Glutamatergic neuron (in vitro differentiated cells): ENCODE measurements around the gene MAPK7. TPM values are rescaled to one million over a fixed set of nuclear protein-coding genes. Genes with fewer than 3 reads are reported as not detected.

Experiments used
- DNase-seq: peaks from one replicate; pipeline ENCODE4 v3.0.0; 2022
- H3K27ac Mint-ChIP-seq: one replicate; pipeline ENCODE4 v1.8.0; 2020; ENCODE audit warnings: mild to moderate bottlenecking, mixed read lengths, inconsistent platforms; ENCODE audit not compliant: unreplicated experiment
- H3K27me3 Mint-ChIP-seq: one replicate; pipeline ENCODE4 v1.8.0; 2020; ENCODE audit warnings: mild to moderate bottlenecking, moderate library complexity, mixed read lengths, inconsistent platforms; ENCODE audit not compliant: unreplicated experiment
- H3K36me3 Mint-ChIP-seq: one replicate; pipeline ENCODE4 v1.8.0; 2020; ENCODE audit warnings: mild to moderate bottlenecking, mixed read lengths, inconsistent platforms; ENCODE audit not compliant: unreplicated experiment
- H3K4me1 Mint-ChIP-seq: one replicate; pipeline ENCODE4 v1.8.0; 2020; ENCODE audit warnings: mild to moderate bottlenecking, low read depth, mixed read lengths, inconsistent platforms; ENCODE audit not compliant: unreplicated experiment
- H3K4me3 Mint-ChIP-seq: one replicate; pipeline ENCODE4 v1.8.0; 2020; ENCODE audit warnings: mild to moderate bottlenecking, mixed read lengths, inconsistent platforms; ENCODE audit not compliant: unreplicated experiment
- H3K9me3 Mint-ChIP-seq: one replicate; pipeline ENCODE4 v1.8.0; 2020; ENCODE audit warnings: mild to moderate bottlenecking, moderate library complexity, mixed read lengths, inconsistent platforms; ENCODE audit not compliant: unreplicated experiment
- total RNA-seq: library from RNA; stranded (reverse); fragmentation: NEBNext Ultra II Directional; extraction: Animal tissue kit (Norgen Biotek cat#: 25700); gene quantifications from one replicate; pipeline ENCODE4 v1.2.1, GENCODE V29; 2021; ENCODE audit not compliant: unreplicated experiment
- TF ChIP-seq, protein P1 (sequence below): fragments of 200-600 bp; sonication (generic); IDR thresholded peaks from one replicate; pipeline ENCODE4 v1.5.0; 2021; ENCODE audit not compliant: partially characterized antibody, unreplicated experiment

MAPK7 gene
- total RNA-seq, 1 donor from 2014 or later = 70.6 TPM

DNA sequence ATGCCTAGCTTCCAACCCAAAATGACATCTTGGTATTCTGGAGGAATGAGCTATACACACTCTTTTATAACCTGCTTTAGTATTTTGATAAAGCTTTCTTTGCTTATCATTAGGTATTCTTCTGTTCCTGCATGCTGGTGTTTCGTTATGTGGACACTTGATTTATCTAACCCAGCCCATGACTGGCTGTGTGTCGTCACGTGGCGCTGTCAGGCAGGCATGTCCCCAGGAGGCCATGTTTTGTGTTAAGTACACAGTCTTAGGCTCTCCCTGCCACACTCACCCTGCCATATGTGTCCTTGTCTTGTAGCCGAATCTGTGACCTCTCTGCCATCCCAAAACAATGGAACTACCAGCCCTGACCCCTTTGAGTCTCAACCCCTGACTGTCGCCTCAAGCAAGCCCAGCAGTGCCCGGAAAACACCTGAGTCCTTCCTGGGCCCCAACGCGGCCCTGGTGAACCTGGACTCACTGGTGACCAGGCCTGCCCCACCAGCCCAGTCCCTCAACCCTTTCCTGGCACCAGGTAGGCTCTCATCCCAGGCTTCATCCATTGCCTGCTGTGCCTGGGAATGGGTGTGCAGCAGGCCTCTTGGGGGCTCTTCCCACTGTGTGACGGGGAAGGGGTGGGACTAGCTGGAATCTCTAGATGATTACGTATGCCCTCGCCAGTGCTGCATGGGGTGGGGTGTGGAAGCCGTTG, 46.6 kb upstream of the MAPK7 start:
- TF ChIP-seq, protein P1, sequence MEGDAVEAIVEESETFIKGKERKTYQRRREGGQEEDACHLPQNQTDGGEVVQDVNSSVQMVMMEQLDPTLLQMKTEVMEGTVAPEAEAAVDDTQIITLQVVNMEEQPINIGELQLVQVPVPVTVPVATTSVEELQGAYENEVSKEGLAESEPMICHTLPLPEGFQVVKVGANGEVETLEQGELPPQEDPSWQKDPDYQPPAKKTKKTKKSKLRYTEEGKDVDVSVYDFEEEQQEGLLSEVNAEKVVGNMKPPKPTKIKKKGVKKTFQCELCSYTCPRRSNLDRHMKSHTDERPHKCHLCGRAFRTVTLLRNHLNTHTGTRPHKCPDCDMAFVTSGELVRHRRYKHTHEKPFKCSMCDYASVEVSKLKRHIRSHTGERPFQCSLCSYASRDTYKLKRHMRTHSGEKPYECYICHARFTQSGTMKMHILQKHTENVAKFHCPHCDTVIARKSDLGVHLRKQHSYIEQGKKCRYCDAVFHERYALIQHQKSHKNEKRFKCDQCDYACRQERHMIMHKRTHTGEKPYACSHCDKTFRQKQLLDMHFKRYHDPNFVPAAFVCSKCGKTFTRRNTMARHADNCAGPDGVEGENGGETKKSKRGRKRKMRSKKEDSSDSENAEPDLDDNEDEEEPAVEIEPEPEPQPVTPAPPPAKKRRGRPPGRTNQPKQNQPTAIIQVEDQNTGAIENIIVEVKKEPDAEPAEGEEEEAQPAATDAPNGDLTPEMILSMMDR = no peak
- H3K27me3 Mint-ChIP-seq = peaks cover 5% of the 10 kb centered on the region
- peaks cover 8% of the 10 kb centered on the region for H3K36me3 Mint-ChIP-seq
- H3K4me3 Mint-ChIP-seq = no peak overlapping the region
- H3K9me3 Mint-ChIP-seq = no peaks in the 10 kb centered on the region
- H3K27ac Mint-ChIP-seq = no peak overlapping the region
- H3K4me1 Mint-ChIP-seq = peaks cover 2% of the 10 kb centered on the region
- DNase-seq = no peak

DNA sequence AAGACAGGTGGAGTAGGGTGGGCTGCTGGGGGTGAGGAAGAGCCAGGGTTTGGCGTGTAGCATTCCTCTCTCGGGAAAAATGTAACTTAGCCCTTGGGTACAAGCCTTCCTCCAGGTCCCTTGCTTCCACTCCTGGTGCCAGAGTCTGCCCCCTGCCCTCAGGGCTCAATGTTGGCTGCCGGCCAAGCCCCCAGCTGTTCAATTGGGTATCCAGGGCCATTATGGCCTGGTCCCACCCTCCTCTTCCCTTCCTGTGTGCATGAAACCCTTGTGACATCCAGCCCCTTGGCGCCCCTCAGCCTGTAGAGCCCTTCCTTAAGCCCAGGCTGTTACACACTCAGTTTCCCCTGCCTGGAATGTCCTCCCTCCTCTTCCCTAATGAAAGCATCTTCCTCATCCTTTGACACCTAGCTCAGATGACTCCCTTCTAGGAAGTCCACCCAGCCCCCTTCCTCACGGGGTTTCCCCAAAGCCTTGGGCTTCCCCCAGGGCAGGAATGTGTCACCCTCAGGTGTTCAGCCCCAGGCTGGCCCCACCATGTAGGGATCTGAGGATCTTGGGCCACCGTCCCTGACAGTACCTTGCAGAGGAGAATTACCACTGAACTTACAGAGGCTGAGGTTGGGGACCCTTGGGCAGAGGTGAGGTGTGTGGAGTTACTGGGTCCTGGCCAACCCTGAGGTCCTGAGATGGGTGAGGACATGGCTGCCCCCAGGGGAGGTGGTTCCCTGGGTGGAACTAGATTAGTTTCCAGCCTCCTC, 45.7 kb upstream of the MAPK7 start:
- Mint-ChIP-seq H3K4me3 (no peak overlapping the region), H3K27me3 (peaks cover 5% of the 10 kb centered on the region), H3K4me1 (peaks cover 6% of the 10 kb centered on the region), H3K9me3 (no peaks in the 10 kb centered on the region), H3K36me3 (peaks cover 3% of the 10 kb centered on the region), H3K27ac (no peak overlapping the region)
- DNase-seq = no peak
- TF ChIP-seq, protein P1 = no peak

DNA sequence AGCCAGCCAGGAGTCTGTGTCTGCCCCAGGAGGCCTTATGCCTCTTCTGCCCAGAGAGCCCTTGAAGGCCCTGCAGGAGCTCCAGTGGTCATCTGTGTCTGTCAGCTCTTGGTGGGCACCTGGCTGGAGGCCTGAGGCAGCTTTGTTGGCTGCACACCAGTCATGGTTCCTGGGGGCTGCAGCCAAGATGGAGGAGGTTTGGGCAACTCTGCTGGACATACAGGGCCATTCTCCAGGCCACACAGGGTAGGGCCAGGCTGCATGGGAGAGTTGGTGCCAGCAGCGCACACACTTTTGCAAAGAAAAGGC, 45.2 kb upstream of the MAPK7 start:
- Mint-ChIP-seq H3K36me3 (no peaks in the 10 kb centered on the region), H3K4me3 (no peak overlapping the region), H3K9me3 (no peaks in the 10 kb centered on the region), H3K27me3 (peaks cover 5% of the 10 kb centered on the region), H3K27ac (no peak overlapping the region), H3K4me1 (peaks cover 6% of the 10 kb centered on the region)
- TF ChIP-seq, protein P1 = no peak
- DNase-seq = no peak

DNA sequence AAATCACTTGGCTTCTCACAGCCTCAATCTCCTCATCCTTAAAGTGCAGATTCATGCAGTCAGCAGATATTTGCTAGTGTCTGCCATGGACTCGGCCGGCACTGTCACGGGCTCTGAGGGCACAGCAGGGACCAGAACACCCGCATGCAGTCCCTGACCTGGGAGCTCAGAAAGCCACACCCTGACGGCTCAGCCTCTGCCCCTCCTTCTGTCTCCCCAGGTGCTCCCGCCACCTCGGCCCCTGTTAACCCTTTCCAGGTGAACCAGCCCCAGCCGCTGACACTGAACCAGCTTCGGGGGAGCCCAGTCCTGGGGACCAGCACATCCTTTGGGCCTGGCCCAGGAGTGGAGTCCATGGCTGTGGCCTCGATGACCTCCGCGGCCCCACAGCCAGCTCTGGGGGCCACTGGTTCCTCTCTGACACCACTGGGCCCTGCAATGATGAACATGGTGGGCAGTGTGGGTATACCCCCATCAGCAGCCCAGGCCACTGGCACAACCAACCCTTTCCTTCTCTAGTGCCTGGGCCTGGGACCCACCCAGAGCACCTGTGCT, 44.5 kb upstream of the MAPK7 start:
- H3K27me3 Mint-ChIP-seq = peaks cover 5% of the 10 kb centered on the region
- no peak for DNase-seq
- H3K4me3 Mint-ChIP-seq = no peak overlapping the region
- no peaks in the 10 kb centered on the region for H3K36me3 Mint-ChIP-seq
- H3K4me1 Mint-ChIP-seq = peaks cover 6% of the 10 kb centered on the region
- no peak overlapping the region for H3K27ac Mint-ChIP-seq
- H3K9me3 Mint-ChIP-seq = no peaks in the 10 kb centered on the region
- TF ChIP-seq, protein P1 = no peak

- TF ChIP-seq, protein P1 = no peak
- no peaks in the 10 kb centered on the region for H3K36me3 Mint-ChIP-seq
- no peak overlapping the region for H3K27ac Mint-ChIP-seq
- no peak for DNase-seq
- no peaks in the 10 kb centered on the region for H3K9me3 Mint-ChIP-seq
- peaks cover 6% of the 10 kb centered on the region for H3K4me1 Mint-ChIP-seq
- peaks cover 5% of the 10 kb centered on the region for H3K27me3 Mint-ChIP-seq
- H3K4me3 Mint-ChIP-seq = no peak overlapping the region
Observed at GRCh38 chr17:19334331-19334730, 44.0 kb upstream of the MAPK7 start.
